Mesodermal cell (in vitro differentiated cells): ENCODE data around the gene GBP1.
"Not testable (repeated sequence)": the region's sequence is repeated elsewhere in the genome, so short reads cannot be mapped to it uniquely, and the experiment has no call there.

Experiments
- H3K27ac ChIP-seq: 2 replicates; pipeline ENCODE4 v1.7.0; 2013; ENCODE audit warnings: mild to moderate bottlenecking, low read depth, low read length, moderate library complexity; ENCODE audit not compliant: severe bottlenecking
- H3K36me3 ChIP-seq: 2 replicates; pipeline ENCODE4 v1.7.1; 2013; ENCODE audit warnings: mild to moderate bottlenecking, low read length, moderate library complexity; ENCODE audit not compliant: control insufficient read depth, insufficient read depth
- H3K4me1 ChIP-seq: one replicate; pipeline ENCODE4 v1.7.1; 2013; ENCODE audit warnings: mild to moderate bottlenecking, low read length; ENCODE audit not compliant: insufficient read depth, control insufficient read depth, poor library complexity, severe bottlenecking
- H3K4me3 ChIP-seq: 2 replicates; pipeline ENCODE4 v1.7.0; 2013; ENCODE audit warnings: low read length, control low read depth, mild to moderate bottlenecking; ENCODE audit not compliant: insufficient read depth, poor library complexity, severe bottlenecking; ENCODE audit errors: extremely low read depth
- H3K9me3 ChIP-seq: 2 replicates; pipeline ENCODE4 v1.7.1; 2013; ENCODE audit warnings: mild to moderate bottlenecking, low read length, moderate library complexity; ENCODE audit not compliant: control insufficient read depth
- WGBS, 2 experiments: methylation state at CpG; one replicate each; pipeline ENCODE4 v1.1.5; 2013; ENCODE audit warnings: missing lambda C conversion rate in 2 of 2; ENCODE audit not compliant: insufficient coverage in 2 of 2; 5-methylcytosine and 5-hydroxymethylcytosine counted together

Gene GBP1

DNA sequence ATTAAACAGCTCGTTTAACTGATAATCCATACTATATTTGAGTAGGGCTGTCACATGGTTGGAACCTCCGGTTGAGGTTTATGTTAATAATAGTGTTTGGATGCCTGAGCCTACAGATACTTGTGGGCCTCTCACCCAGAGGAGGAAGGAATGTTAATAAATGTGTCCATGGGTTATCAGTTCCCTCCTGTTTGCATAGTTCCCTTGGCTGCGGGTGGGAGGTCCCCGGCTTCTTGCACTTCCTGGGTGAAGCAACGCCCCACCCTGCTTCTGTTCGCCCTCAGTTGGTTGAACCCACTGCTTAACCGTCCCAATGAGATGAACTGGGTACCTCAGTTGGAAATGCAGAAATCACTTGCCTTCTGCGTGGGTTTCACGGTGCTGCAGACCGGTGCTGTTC, 23.6 kb upstream of the GBP1 start:
- Histone ChIP-seq H3K4me3 (no peak overlapping the region), H3K4me1 (no peaks in the 10 kb centered on the region), H3K9me3 (no peaks in the 10 kb centered on the region), H3K36me3 (no peaks in the 10 kb centered on the region), H3K27ac (no peak overlapping the region)
- 96% methylated on average over 5 to 10 of the region's 10 CpGs for WGBS, 2 experiments

DNA sequence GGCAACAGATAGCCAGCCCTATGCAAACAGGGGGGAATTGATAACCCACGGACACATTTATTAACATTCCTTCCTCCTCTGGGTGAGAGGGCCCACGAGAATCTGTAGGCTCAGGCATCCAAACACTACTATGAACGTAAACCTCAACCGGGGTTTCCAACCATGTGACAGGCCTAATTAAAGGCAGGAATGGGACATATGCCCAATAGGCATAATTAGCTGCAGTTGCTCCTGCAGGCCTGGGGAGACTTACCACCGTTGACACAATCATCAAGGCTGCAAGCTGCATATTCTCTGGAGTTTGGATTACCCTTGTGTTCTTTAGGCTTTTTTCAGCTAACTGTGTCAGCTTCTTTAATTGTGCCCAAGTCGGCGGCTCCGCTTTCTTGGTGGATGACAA, 22.2 kb upstream of the GBP1 start:
- no peak overlapping the region for H3K27ac ChIP-seq
- H3K4me1 ChIP-seq, result no peaks in the 10 kb centered on the region
- WGBS, 2 experiments, result 75 to 78% methylated on average over 3 to 5 of the region's 8 CpGs
- H3K4me3 ChIP-seq, result no peak overlapping the region
- H3K9me3 ChIP-seq, result no peaks in the 10 kb centered on the region
- H3K36me3 ChIP-seq, result no peaks in the 10 kb centered on the region

DNA sequence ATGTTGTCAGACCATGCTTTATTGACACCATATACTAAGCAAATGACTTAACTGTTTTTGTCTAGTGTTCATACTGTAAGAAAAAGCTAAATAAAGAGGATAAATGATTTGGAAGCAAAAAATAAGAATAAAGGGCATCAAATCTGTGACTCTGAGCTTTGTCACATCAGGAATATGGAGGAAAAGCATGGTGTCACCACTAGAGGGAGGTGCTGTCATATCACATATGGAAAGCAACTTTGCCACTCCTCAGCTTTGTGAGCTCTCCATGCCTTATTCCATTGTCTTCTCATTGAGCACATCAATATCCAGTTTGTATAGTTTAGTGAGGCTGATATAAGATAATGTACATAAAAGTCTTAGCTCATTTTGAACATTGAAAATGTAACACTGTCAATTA, 20.8 kb upstream of the GBP1 start:
- no peaks in the 10 kb centered on the region for H3K36me3 ChIP-seq
- no peaks in the 10 kb centered on the region for H3K9me3 ChIP-seq
- H3K27ac ChIP-seq, result no peak overlapping the region
- H3K4me1 ChIP-seq, result no peaks in the 10 kb centered on the region
- H3K4me3 ChIP-seq, result no peak overlapping the region

DNA sequence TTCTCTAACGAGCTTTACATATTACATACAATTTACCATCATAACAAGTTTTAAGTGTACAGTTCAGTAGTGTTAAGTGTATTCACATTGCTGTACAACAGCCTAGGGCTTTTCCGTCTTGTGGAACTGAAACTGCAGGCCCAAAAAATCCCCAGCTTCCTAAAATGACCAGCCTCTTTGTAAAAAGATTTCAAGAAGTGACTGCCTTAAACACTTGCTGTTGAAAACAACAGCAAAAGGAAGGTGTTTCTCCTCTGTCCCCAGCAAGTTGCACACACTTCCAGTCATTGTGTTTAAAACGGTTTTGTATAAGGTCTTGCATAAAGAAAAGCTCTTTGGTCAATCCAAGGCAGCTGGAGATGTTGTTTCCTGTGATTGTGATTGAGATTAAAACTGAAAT, 16.0 kb upstream of the GBP1 start:
- no peaks in the 10 kb centered on the region for H3K9me3 ChIP-seq
- no peaks in the 10 kb centered on the region for H3K36me3 ChIP-seq
- no CpG with 5 or more reads among the region's 3 CpGs for WGBS, 2 experiments
- no peak overlapping the region for H3K4me3 ChIP-seq
- no peak overlapping the region for H3K27ac ChIP-seq
- H3K4me1 ChIP-seq, result no peaks in the 10 kb centered on the region

DNA sequence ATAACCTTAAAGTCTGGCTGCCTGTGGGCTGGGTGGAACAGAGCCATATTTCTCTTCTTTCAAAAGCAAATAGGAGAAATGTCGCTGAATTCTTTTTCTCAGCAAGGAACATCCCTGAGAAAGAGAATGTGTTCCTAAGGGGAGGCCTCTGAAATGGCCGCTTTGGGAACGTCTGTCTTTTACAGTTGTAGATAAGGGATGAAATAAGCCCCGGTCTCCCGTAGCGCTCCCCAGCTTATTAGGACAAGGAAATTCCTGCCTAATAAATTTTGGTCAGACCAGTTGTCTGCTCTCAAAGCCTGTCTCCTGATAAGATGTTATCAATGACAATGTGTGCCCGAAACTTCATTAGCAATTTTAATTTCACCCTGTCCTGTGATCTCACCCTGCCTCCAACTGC, 15.1 kb upstream of the GBP1 start:
- H3K4me1 ChIP-seq, H3K4me3 ChIP-seq, H3K36me3 ChIP-seq, H3K27ac ChIP-seq, H3K9me3 ChIP-seq: not testable (repeated sequence)
- WGBS, 2 experiments, result 90 to 100% methylated on average over 1 to 6 of the region's 7 CpGs

DNA sequence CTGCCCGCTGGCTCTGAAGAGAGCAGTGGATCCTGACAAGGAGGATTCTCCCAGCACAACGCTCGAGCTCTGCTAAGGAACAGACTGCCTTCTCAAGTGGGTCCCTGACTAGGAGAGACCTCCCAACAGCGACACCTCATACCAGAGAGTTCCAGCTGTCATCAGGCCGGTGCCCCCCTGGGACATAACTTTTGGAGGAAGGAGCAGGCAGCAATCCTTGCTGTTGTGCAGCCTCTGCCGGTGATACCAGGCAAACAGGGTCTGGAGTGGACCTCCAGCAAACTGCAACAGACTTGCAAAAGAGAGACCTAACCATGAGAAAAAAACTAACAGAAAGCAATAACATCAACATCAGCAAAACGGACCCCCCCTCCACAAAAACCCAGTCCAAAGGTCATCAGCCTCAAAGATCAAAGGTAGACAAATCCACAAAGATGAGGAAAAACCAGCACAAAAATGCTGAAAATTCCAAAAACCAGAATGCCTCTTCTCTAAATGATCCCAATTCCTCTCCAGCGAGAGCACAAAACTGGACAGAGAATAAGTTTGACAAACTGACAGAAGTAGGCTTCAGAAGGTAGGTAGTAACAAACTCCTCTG, 7.6 kb upstream of the GBP1 start:
- not testable (repeated sequence) for H3K36me3 ChIP-seq, H3K27ac ChIP-seq, H3K4me1 ChIP-seq, H3K9me3 ChIP-seq, H3K4me3 ChIP-seq
- 68 to 69% methylated on average over 6 to 7 of the region's 8 CpGs for WGBS, 2 experiments

DNA sequence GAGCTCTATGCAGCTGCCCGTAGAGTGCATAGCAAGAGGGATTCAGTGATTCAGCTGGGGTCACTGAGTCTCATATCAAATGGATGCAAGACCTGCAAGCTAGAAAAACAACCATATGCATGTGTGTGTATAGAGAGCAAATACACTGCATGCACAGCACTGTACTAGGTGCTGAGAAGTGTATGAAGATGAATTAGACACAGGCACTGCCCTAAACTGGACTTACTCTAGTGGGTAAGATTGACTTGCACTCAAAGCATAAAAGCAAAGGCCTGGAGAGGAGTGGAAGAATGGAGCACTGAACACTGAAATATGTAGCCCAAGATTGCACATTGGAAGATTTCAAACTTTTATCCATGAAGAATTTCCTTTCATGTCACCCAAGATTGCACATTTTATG, 5.5 kb upstream of the GBP1 start:
- Histone ChIP-seq H3K36me3 (no peaks in the 10 kb centered on the region), H3K27ac (no peak overlapping the region), H3K9me3 (no peaks in the 10 kb centered on the region), H3K4me1 (no peaks in the 10 kb centered on the region), H3K4me3 (no peak overlapping the region)
- WGBS, 2 experiments, result 91 to 100% methylated on average over 1 of the region's 1 CpG

DNA sequence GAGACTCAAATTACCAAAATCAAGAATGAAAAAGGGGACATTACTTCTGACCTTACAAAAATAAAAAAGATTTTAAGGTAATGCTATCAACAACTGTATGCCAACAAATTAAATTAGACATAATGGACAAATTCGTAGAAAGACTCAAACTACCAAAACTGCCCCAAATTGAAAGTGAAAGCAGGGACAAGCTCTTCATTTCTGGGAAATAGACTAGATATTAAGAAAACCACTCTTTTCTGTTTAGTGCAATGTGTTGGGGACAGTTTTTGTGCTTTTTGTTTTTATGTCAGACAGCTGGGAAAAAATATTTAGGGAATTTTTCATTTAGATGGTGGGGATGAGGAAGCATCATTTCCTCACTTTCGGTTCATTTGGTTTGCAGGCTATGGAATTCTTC, 4.9 kb upstream of the GBP1 start:
- Histone ChIP-seq H3K27ac (no peak overlapping the region), H3K4me1 (no peaks in the 10 kb centered on the region), H3K4me3 (no peak overlapping the region), H3K36me3 (no peaks in the 10 kb centered on the region), H3K9me3 (no peaks in the 10 kb centered on the region)
- WGBS, 2 experiments, result no CpG with 5 or more reads among the region's 2 CpGs

DNA sequence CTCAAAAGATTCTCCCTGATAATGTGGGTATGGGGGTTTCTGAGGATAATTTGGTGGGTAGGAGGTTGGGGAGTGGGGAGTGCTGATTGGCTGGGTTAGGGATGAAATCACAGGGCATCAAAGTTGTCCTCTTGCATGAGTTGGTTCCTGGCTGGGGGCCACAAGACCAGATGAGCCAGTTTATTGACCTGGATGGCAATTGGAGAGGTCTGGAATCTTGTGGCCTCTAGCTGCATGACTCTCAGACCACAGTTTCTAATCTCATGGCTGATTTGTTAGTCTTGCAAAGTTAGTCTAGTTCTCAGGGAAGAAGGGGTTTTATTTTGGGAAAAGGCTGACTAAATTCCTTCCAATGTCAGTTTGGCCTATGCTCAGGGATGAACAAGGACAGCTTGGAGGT, 3.3 kb upstream of the GBP1 start:
- Histone ChIP-seq H3K9me3 (no peaks in the 10 kb centered on the region), H3K4me3 (no peak overlapping the region), H3K36me3 (no peaks in the 10 kb centered on the region), H3K4me1 (no peaks in the 10 kb centered on the region), H3K27ac (no peak overlapping the region)

DNA sequence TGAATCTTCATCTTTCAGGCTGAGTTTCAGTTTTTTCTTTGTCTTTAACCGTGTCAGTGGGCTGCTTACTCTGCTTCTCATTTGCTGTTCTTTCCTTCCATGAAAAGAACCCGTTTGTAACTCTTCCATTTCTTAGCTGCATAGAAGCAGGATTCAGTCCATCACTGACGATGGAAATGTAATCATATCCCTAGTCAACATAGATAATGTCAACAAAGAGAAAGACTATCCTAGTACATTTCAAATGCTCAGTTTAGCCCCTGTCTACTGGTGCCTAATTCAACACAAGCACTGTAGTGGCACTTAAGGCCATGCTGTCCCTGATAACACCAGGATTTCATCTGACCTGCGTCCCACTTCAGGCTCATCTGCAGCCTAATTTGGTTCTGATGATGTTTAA, 376 bp downstream of the GBP1 start:
- Histone ChIP-seq H3K27ac (no peak overlapping the region), H3K4me1 (no peaks in the 10 kb centered on the region), H3K9me3 (no peaks in the 10 kb centered on the region), H3K36me3 (no peaks in the 10 kb centered on the region), H3K4me3 (no peak overlapping the region)
- 72 to 86% methylated on average over 3 of the region's 4 CpGs for WGBS, 2 experiments

DNA sequence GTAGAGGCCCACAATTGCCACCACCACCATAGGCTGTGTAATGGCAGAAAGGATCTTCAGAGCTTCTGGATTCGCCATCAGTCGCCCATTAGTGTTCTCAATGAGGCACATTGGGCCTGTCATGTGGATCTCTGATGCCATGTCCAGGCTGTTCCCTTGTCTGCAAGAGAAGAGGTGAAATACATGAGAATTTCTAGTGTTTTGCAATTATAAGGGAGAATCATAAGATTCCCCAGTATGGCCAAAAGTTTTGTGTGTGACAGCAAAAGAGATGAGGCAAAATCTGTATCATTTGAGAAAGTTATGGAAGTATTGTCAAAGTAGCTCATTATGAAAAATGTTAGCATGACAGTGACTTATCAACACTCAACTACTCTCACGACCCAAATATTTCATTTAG, 1.9 kb downstream of the GBP1 start:
- Histone ChIP-seq H3K27ac (no peak overlapping the region), H3K4me1 (no peaks in the 10 kb centered on the region), H3K4me3 (no peak overlapping the region), H3K9me3 (no peaks in the 10 kb centered on the region), H3K36me3 (no peaks in the 10 kb centered on the region)
- WGBS, 2 experiments, result 82 to 100% methylated on average over 1 to 2 of the region's 3 CpGs

DNA sequence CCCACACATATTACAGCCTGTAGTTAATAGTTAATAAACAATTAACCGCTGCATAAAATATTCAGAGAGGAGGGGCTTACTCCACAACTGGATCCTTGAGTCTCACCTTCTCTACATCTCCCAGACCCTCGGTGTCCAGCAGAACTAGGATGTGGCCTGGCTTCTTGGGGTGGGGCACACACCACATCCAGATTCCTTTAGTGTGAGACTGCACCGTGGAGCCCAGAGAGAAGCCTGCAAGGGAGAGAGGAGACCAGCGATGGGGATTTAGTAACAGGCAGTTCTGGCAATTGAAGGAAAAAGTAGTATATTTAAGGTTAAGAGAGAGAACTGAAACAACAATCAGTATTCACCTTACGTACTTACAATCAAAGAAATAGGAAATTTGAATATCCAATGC, 4.9 kb downstream of the GBP1 start:
- no peak overlapping the region for H3K27ac ChIP-seq
- H3K36me3 ChIP-seq, result no peaks in the 10 kb centered on the region
- H3K4me3 ChIP-seq, result no peak overlapping the region
- WGBS, 2 experiments, result no CpG with 5 or more reads among the region's 5 CpGs
- no peaks in the 10 kb centered on the region for H3K9me3 ChIP-seq
- no peaks in the 10 kb centered on the region for H3K4me1 ChIP-seq
